Heart right ventricle (tissue), 16 donors: ENCODE measurements around the gene BPHL. TPM values are rescaled to one million over a fixed set of nuclear protein-coding genes. Genes with fewer than 3 reads are reported as not detected.
"Not testable (repeated sequence)": the region's sequence is repeated elsewhere in the genome, so short reads cannot be mapped to it uniquely, and the experiment has no call there.

Experiments
- ATAC-seq, 8 donors: fragments of 200-7000 bp; cut with Tn5 transposase; one replicate each; pipeline ENCODE4 v1.9.1; 2020; ENCODE audit warnings: mild to moderate bottlenecking in 8 of 8, moderate library complexity in 8 of 8, moderate number of reproducible peaks in 1 of 8
- DNase-seq, 2 donors: peaks; one replicate each; pipeline ENCODE4 v3.0.0-alpha.2; 2020
- H3K27ac ChIP-seq, 10 donors: fragments of 200-600 bp; sonication (generic) in 2 of 10; one replicate each; pipeline versions ENCODE4 v1.5.0 to v1.8.0; 2020 to 2022; ENCODE audit warnings: mild to moderate bottlenecking in 3 of 10
- H3K27me3 ChIP-seq, 7 donors: fragments of 200-600 bp; one replicate each; pipeline ENCODE4 v1.8.0; 2021 to 2022; ENCODE audit warnings: mild to moderate bottlenecking in 2 of 7
- H3K36me3 ChIP-seq, 9 donors: fragments of 200-600 bp; sonication (generic) in 1 of 9; one replicate each; pipeline versions ENCODE4 v1.5.0 to v1.8.0; 2020 to 2022; ENCODE audit warnings: mild to moderate bottlenecking in 2 of 9
- H3K4me1 ChIP-seq, 9 donors: fragments of 200-600 bp; sonication (generic) in 1 of 9; one replicate each; pipeline versions ENCODE4 v1.5.0 to v1.8.0; 2020 to 2022; ENCODE audit warnings: mild to moderate bottlenecking in 4 of 9
- H3K4me3 ChIP-seq, 10 donors: fragments of 200-600 bp; sonication (generic) in 2 of 10; one replicate each; pipeline versions ENCODE4 v1.5.0 to v1.8.0; 2020 to 2022; ENCODE audit warnings: mild to moderate bottlenecking in 7 of 10, moderate library complexity in 2 of 10
- H3K9me3 ChIP-seq, 11 donors: fragments of 200-600 bp in 10 of 11; sonication (generic) in 2 of 11; one replicate each; pipeline versions ENCODE4 v1.5.0 to v1.8.0; 2013 to 2022; ENCODE audit warnings: mild to moderate bottlenecking in 2 of 11, control low read depth in 1 of 11, moderate library complexity in 1 of 11
- WGBS, 2 donors: extraction: QIAGEN DNeasy Blood & Tissue Kit; methylation state at CpG; one replicate each; pipeline ENCODE4 v1.1.7; 2013; ENCODE audit warnings: inconsistent platforms in 1 of 2; 5-methylcytosine and 5-hydroxymethylcytosine counted together
- intact Hi-C, 10 donors: fragments of 100-400 bp; cut with DNase I; formaldehyde crosslinking; loops; one replicate each; pipeline versions ENCODE4 v1.11.1 to v1.14.2; 2022
- polyA plus RNA-seq, 2 donors: library from polyadenylated mRNA; stranded (reverse); fragments of 200-250 nt; gene quantifications; one replicate each; pipeline ENCODE4 v1.2.3, GENCODE V29; 2013
- total RNA-seq, 10 donors: library from RNA; stranded (reverse); fragmentation: NEBNext Ultra II Directional in 3 of 10; extraction: Animal tissue kit (Norgen Biotek cat#: 25700) in 3 of 10; gene quantifications; one replicate each; pipeline versions ENCODE4 v1.2.1 to v1.2.4, GENCODE V29; 2021 to 2023
- TF ChIP-seq, protein P1 (sequence below), 9 donors: fragments of 200-600 bp; sonication (generic) in 2 of 9; IDR thresholded peaks; one replicate each; pipeline versions ENCODE4 v1.5.0 to v1.8.0; 2021 to 2022; ENCODE audit warnings: antibody characterized with exemption in 9 of 9, mild to moderate bottlenecking in 5 of 9, moderate library complexity in 1 of 9
- donor health status: Arrhythmogenic right ventricular cardiomyopathy.
- donor health status: ischemic (EF 13 %, LVEDD 7.1; RV severe dilation, severe dysfunction).
- donor health status: healthy with polysubstance abuse.
- donor health status: DM: no; HTN: yes; CAD: no.
- donor health status: DM: no; HTN: no; CAD: no.
- donor health status: ischemic (EF 25% LVEDD 6.9; RV normal size, moderate dysfunction).
- donor health status: ischemic (EF 25% LVEDD 5.7; RV mildly dilated, moderate dysfunction).
- donor health status: healthy.
- donor health status: DM: yes; HTN: yes; CAD: no.
- donor health status: Ischemic cardiomyopathy.
- donor health status: ischemic (EF 35%, LVEDD 5.7; RV mildly dilated, moderate dysfunction).
- donor health status: nonischemic (EF 11% LVEDD 7.7; RV severe dilation, severe dysfunction).
- donor health status: DM: yes; HTN: yes; CAD: no.
- donor health status: PGD.
- donor health status: ischemic (EF 29% LVEDD 5.4; RV normal size, mild dysfunction).
- donor health status: nonischemic (EF 23%, LVEDD 6.1; RV moderate dilation, normal function).

The BPHL gene
- total and polyA plus RNA-seq, 12 donors: 5.3 to 44.4 (median 21.0) TPM

DNA sequence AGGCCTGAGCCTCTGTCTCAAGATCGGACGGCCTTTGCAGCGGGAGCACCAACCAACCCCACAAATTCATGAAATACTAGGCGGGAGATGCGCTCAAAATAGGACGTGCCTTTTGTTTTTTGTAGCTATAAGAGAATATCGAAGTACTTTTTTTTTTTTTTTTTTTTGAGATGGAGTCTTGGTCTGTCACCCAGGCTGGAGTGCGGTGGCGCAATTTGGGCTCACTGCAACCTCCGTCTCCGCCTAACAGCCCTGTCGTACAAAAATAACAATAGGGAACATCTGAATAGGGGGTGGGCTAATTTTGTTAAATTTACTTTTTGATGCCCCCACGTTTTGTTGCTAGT, 44.7 kb downstream of the BPHL start:
- Histone ChIP-seq H3K9me3 (no peaks in the 10 kb centered on the region), H3K36me3 (no peaks in the 10 kb centered on the region), H3K27ac (peak overlapping the region; percentile 50 to 97 (median 92)), H3K4me1 (peaks cover 0 to 61% (median 13%) of the 10 kb centered on the region in 9 donors), H3K4me3 (peak overlapping the region in 9 of 10 donors; percentile 56 to 88 (median 78)), H3K27me3 (no peaks in the 10 kb centered on the region)
- WGBS, 2 donors: 20 to 21% methylated on average over 13 of the region's 13 CpGs
- DNase-seq: no peak
- peak in 1 of 8 donors; percentile 2 for ATAC-seq
- TF ChIP-seq, protein P1, sequence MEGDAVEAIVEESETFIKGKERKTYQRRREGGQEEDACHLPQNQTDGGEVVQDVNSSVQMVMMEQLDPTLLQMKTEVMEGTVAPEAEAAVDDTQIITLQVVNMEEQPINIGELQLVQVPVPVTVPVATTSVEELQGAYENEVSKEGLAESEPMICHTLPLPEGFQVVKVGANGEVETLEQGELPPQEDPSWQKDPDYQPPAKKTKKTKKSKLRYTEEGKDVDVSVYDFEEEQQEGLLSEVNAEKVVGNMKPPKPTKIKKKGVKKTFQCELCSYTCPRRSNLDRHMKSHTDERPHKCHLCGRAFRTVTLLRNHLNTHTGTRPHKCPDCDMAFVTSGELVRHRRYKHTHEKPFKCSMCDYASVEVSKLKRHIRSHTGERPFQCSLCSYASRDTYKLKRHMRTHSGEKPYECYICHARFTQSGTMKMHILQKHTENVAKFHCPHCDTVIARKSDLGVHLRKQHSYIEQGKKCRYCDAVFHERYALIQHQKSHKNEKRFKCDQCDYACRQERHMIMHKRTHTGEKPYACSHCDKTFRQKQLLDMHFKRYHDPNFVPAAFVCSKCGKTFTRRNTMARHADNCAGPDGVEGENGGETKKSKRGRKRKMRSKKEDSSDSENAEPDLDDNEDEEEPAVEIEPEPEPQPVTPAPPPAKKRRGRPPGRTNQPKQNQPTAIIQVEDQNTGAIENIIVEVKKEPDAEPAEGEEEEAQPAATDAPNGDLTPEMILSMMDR (IDR thresholded peaks at IDR 0.05): no peak
- intact Hi-C loops: loop anchor here in 5 of 10 donors (2.0 to 10.0 kb wide), 7 partner anchors 36 to 96 kb away; partner anchors contain the start of gene PSMG4 (in 3 of the 5)

DNA sequence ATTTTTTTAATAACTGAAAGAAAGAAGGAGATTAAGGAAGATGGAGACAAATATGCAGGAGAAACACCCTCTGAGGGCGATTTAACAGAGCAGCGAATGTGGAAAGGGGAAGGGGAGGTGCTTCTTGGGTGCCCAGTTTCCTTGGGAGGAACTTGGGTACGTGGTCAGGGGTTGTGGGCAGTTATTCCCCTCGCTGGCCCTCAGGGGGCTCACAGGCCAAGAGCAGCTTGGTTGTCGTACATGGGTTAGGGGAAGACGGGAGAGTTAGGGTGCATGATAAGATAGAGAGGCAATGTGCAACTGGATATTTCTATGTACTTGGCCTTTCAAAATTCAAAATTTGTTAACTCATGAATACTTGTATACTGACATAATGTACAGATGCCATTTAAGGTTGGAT, 45.9 kb downstream of the BPHL start:
- WGBS, 2 donors: 89 to 93% methylated on average over 6 of the region's 6 CpGs
- intact Hi-C loops: loop anchor here in 5 of 10 donors (2.0 to 10.0 kb wide), 6 partner anchors 37 to 93 kb away; partner anchors contain the start of gene PSMG4 (in 2 of the 5)
- Histone ChIP-seq H3K4me3 (no peak overlapping the region), H3K4me1 (peaks cover 0 to 55% (median 13%) of the 10 kb centered on the region in 9 donors), H3K27me3 (no peaks in the 10 kb centered on the region), H3K9me3 (no peaks in the 10 kb centered on the region), H3K27ac (peak overlapping the region in 2 of 10 donors; percentile 16 to 70), H3K36me3 (no peaks in the 10 kb centered on the region)
- no peak for ATAC-seq
- TF ChIP-seq, protein P1 (IDR thresholded peaks at IDR 0.05): no peak
- no peak for DNase-seq

DNA sequence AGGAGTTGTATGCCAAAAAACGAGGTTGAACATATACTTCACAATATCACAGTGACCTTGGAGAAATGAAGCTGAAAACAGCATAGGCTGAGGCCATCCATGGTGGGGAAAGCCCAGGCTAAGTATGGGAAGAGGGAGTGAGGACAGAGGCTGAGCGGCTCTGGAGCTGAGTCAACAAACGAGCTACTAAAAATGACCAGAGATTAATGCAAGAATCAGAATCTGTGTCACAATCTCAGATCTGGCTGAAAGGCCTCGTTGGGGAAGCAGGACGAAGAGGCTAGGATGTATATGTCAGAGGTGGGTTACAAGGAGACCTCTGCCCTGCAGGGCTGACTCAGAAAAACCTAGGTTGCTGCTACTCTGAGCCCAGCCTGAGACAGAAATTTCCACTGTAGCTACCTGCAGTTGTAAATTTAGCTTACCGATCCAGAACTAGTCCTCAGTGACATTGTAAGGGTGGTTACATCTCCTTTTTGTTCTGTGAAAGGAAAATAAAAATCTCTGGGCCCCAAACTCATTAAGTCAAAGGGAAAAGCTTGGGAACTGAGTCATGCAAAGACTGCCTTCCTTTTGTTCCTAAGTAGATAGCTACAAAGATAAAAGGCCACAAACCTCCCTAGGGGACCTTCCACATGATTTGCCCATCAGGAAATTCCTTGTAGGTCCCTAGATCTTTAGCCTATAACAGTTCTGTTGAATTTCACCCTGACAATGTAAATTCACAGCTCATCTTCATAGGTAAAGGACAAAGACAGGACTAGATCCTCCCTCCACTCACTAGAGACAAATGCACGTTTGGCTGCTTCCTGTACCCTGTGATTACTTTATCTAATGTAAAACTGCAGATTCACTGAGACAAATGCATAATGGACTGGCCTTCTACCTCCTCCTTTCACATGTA, 47.4 kb downstream of the BPHL start:
- peak in 4 of 8 donors; percentile 19 to 45 (median 34) for ATAC-seq
- H3K27me3 ChIP-seq: no peaks in the 10 kb centered on the region
- H3K36me3 ChIP-seq: no peaks in the 10 kb centered on the region
- peaks cover 0 to 42% (median 13%) of the 10 kb centered on the region in 9 donors for H3K4me1 ChIP-seq
- no peak for DNase-seq
- no peaks in the 10 kb centered on the region for H3K9me3 ChIP-seq
- no peak overlapping the region for H3K4me3 ChIP-seq
- TF ChIP-seq, protein P1 (IDR thresholded peaks at IDR 0.05): no peak
- H3K27ac ChIP-seq: peak overlapping the region in 9 of 10 donors; percentile 25 to 80 (median 70)
- intact Hi-C loops: loop anchor here in 2 of 10 donors (2.0 to 10.0 kb wide), 2 partner anchors 85 to 89 kb away; partner anchors contain the start of gene PSMG4 (in 1 of the 2)
- 59% methylated on average over 7 of the region's 7 CpGs for WGBS, 2 donors

DNA sequence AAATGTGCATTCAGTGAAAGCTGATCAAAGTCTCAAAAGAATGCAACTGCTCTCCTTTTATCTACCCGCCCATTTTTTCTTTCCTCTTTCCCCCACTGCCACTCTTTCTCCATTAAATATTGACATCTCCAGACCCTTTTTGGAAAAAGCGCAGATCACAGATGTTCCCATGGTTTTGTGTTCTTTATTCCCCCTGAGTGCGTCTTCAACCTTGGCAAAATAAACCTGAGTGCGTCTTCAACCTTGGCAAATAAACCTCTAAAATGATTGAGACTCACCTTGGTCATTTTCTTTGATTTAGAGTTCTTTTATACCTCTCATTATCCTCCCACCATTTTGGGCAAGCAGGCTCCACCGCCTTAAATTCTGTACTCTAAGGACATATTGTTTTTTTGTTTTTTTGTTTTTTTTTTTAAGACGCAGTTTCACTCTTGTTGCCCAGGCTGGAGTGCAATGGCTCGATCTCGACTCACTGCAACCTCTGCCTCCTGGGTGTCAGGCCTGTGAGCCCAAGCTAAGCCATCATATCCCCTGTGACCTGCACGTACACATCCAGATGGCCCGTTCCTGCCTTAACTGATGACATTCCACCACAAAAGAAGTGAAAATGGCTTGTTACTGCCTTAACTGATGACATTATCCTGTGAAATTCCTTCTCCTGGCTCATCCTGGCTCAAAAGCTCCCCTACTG, 48.2 kb downstream of the BPHL start:
- H3K36me3 ChIP-seq, H3K27me3 ChIP-seq, H3K9me3 ChIP-seq, H3K4me3 ChIP-seq, DNase-seq, ATAC-seq: not testable (repeated sequence)
- Histone ChIP-seq H3K4me1 (peaks cover 0 to 40% (median 13%) of the 10 kb centered on the region in 9 donors), H3K27ac (peak overlapping the region in 4 of 10 donors; percentile 20 to 78 (median 61))
- 88 to 92% methylated on average over 10 of the region's 10 CpGs for WGBS, 2 donors
- intact Hi-C loops: loop anchor here in 1 of 10 donors (10.0 kb wide), 1 partner anchor 88 kb away; the partner anchor contains the start of gene PSMG4

DNA sequence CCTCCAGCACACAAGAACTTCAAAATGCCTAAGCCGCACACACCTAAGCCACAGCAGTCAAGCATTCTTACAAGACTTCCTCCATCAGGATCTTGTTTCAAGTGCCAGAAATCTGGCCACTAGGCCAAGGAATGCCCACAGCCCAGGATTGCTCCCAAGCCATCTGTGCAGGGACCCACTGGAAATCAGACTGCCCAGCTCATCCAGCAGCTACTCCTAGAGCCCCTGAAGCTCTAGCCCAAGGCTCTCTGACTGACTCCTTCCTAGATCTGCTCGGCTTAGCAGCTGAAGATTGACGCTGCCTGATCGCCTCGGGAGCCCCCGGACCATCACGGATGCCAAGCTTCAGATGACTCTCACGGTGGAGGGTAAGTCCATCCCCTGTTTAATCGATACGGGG, 49.5 kb downstream of the BPHL start:
- H3K4me3 ChIP-seq, H3K36me3 ChIP-seq, H3K27ac ChIP-seq, ATAC-seq, DNase-seq, H3K27me3 ChIP-seq, H3K9me3 ChIP-seq: not testable (repeated sequence)
- intact Hi-C loops: loop anchor here in 1 of 10 donors (10.0 kb wide), 1 partner anchor 87 kb away; the partner anchor contains the start of gene PSMG4
- H3K4me1 ChIP-seq: peaks cover 0 to 30% (median 13%) of the 10 kb centered on the region in 9 donors
- 95 to 96% methylated on average over 10 of the region's 10 CpGs for WGBS, 2 donors

DNA sequence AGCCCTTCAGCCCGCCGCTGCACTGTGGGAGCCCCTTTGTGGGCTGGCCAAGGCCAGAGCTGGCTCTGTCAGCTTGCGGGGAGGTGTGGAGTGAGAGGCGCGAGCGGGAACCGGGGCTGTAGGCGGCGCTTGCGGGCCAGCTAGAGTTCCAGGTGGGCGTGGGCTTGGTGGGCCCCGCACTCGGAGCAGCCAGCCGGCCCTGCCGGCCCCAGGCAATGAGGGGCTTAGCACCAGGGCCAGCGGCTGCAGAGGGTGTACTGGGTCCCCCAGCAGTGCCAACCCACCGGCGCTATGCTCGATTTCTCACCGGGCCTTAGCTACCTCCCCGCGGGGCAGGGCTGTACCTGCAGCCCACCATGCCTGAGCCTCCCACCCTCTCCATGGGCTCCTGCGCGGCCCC, 52.2 kb downstream of the BPHL start:
- H3K36me3 ChIP-seq, intact Hi-C loops, ATAC-seq, H3K4me1 ChIP-seq, H3K9me3 ChIP-seq, H3K27me3 ChIP-seq, DNase-seq, H3K27ac ChIP-seq, H3K4me3 ChIP-seq: not testable (repeated sequence)
- WGBS, 2 donors: 90 to 92% methylated on average over 22 to 24 of the region's 24 CpGs

DNA sequence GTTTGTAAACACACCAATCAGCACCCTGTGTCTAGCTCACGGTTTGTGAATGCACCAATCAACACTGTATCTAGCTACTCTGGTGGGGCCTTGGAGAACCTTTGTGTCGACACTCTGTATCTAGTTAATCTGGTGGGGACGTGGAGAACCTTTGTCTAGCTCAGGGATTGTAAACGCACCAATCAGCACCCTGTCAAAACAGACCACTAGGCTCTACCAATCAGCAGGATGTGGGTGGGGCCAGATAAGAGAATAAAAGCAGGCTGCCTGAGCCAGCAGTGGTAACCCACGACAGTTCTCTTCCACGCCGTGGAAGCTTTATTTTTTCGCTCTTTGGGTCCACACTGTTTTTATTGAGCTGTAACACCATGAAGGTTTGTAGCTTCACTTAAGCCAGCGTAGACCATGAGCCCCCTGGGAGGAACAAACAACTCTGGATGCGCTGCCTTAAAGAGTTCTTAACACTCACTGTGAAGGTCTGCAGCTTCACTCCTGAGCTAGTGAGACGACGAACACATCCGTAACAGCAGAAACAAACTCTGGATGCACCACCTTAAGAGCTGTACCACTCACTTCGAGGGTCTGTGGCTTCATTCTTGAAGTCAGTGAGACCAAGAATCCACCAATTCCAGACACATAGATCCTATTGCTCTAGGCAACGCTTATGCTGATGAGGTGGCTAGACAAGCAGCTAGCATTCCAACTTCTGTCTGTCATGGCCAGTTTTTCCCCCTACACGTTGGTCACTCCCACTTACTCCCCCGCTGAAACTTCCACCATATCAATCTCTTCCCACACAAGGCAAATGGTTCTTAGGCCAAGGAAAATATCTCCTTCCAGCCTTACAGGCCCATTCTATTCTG, 53.0 kb downstream of the BPHL start:
- H3K4me3 ChIP-seq, intact Hi-C loops, ATAC-seq, H3K36me3 ChIP-seq, H3K27ac ChIP-seq, H3K9me3 ChIP-seq, DNase-seq, H3K27me3 ChIP-seq, H3K4me1 ChIP-seq: not testable (repeated sequence)
- WGBS, 2 donors: 78% methylated on average over 17 of the region's 17 CpGs
